Measurements from ENCODE around the gene UCK1.
A peak's percentile ranks its signal among the peaks of the same experiment; 100 is the strongest.
"Not testable (repeated sequence)": the region's sequence is repeated elsewhere in the genome, so short reads cannot be mapped to it uniquely, and the experiment has no call there.

Gene UCK1

DNA sequence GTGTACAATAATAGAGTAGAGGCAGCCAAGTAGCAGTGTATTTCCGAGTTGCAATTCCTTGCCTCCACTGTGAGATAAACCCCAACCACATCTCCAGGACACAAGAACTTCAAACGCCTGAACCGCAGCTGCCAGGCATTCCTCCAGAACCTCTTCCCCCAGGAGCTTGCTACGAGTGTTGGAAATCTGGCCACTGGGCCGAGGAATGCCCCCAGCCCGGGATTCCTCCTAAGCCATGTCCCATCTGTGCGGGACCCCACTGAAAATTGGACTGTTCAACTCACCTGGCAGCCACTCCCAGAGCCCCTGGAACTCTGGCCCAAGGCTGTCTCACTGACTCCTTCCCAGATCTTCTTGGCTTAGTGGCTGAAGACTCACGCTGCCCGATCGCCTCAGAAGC, 18.1 kb upstream of the UCK1 start:
- not testable (repeated sequence) for H3K4me3 ChIP-seq (ENCODE audit: low read depth, low read length); H3K4me1 ChIP-seq (ENCODE audit: control insufficient read depth, insufficient read depth, low read length); H3K36me3 ChIP-seq (ENCODE audit: control insufficient read depth, insufficient read depth, low read length); H3K9ac ChIP-seq (ENCODE audit: low read length); H3K27ac ChIP-seq (ENCODE audit: low read depth, low read length)
- peaks cover 43% of the 10 kb centered on the region for H3K27me3 ChIP-seq (ENCODE audit: control insufficient read depth, insufficient read depth, low read length)
- peaks cover 24% of the 10 kb centered on the region for H3K9me3 ChIP-seq (ENCODE audit: control insufficient read depth, insufficient read depth, low read depth, low read length)

DNA sequence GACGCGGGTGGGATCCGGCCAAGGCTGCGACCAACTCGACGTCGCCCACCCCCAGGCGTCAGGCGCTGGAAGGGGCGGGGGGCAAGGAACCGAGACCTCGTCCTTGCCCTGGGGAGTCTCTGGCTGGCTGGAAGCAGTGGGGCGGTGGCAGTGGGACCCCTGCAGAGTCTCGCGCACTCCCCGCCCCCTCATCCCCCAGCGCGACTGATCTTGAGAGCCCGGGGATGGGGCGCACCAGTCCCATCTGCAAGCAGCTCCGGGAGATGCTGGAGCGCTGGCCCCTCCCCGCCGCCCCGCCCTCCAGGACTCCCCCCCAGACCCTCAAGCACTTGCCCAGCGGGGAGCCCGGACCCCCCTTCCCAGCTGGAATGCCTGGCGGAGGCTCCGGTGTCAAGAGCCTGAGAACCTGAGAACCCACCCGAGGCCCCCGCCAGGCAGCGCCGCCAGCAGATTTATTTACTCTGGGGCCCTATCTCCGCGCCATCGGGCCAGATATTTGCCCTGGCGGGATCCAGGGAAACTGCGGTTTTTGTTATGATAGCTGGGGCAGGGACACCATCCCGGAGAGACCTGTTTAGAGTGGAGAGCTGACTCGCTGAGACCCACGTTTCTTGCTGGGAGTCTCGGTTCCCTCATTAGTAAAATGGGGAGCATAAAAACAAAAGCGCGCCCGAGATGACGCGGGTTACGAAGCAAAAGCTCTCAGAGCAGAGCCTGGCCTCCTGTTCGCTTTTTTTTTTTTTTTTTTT, 15.4 kb upstream of the UCK1 start:
- H3K27ac ChIP-seq (ENCODE audit: low read depth, low read length): no peak overlapping the region

DNA sequence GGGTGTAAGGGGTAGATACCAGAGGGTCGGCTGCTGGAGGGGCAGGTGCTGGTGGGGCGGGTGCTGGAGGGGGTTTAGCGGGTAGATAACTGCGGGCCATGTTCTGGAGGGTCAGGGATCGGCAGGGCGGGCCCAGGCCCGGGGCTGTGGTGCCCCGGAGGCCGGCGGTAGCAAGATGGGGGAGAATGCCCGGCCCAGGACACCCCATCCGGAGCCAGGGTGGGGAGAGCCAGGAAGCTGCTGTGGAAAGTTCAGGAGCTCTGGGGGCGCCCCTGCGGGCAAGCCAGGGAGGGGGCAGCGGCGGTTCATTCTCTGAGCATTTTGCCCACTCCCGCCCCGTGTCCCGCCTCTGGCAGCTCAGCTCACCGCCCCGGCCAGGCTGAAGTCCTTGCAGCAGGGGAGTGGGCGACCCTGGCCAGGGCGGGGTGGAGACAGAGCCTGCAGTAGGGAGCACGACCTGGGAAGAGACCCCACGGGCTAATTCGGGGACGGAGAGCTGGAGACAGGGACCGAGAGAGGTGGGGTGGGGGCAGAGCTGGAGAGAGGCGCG, 14.8 kb upstream of the UCK1 start:
- Histone ChIP-seq H3K27ac (ENCODE audit: low read depth, low read length) (no peak overlapping the region), H3K4me3 (ENCODE audit: low read depth, low read length) (peak overlapping the region; percentile 49), H3K36me3 (ENCODE audit: control insufficient read depth, insufficient read depth, low read length) (no peaks in the 10 kb centered on the region), H3K4me1 (ENCODE audit: control insufficient read depth, insufficient read depth, low read length) (no peaks in the 10 kb centered on the region), H3K9me3 (ENCODE audit: control insufficient read depth, insufficient read depth, low read depth, low read length) (peaks cover 29% of the 10 kb centered on the region), H3K9ac (ENCODE audit: low read length) (peak overlapping the region; percentile 3), H3K27me3 (ENCODE audit: control insufficient read depth, insufficient read depth, low read length) (peaks cover 33% of the 10 kb centered on the region)

More for the DNA sequence above, 15.4 kb upstream of the UCK1 start:
- H3K36me3 ChIP-seq (ENCODE audit: control insufficient read depth, insufficient read depth, low read length): no peaks in the 10 kb centered on the region
- peak overlapping the region; percentile 49 for H3K4me3 ChIP-seq (ENCODE audit: low read depth, low read length)
- H3K9me3 ChIP-seq (ENCODE audit: control insufficient read depth, insufficient read depth, low read depth, low read length): peaks cover 29% of the 10 kb centered on the region
- no peaks in the 10 kb centered on the region for H3K4me1 ChIP-seq (ENCODE audit: control insufficient read depth, insufficient read depth, low read length)
- H3K27me3 ChIP-seq (ENCODE audit: control insufficient read depth, insufficient read depth, low read length): peaks cover 33% of the 10 kb centered on the region
- peak overlapping the region; percentile 3 for H3K9ac ChIP-seq (ENCODE audit: low read length)

DNA sequence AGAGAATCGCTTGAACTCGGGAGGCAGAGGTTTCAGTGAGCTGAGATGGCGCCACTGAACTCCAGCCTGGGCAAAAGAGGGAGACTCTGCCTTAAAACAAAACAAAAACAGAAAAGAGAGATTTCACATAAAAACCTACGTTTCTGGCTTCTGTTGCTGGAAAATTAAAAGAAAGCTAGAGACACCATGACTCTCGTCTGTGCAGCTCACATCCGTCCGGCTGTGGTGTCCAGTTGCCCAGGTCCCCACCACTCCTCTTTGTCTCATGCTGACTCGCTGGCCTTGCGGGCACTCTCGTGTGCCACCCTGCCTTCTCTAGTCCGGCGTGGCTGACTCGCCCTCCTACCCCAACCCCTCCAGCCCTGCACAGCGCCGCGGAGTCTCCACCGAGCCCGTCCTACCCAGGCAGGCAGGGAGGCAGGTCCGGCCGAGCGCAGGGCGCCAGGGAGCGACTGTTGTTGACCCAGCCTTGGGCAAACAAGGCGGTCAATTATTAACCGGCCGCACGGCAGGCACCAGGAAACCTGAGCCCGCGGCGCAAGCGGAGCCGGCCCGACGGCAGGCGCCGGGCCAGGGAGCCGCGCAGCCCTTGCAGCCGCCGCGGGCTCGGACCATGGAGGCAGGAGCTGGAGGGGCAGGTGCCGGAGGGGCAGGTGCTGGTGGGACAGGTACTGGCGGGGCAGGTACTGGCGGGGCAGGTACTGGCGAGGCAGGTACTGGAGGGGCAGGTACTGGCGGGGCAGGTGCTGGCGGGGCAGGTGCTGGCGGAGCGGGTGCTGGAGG, 14.1 kb upstream of the UCK1 start, which contains the start of gene PRRT1B:
Gene PRRT1B (plus strand): TSS at position 521 of the 783 bp plus-strand sequence. CDS start 93 bp downstream, at position 614.
- Histone ChIP-seq H3K27ac (ENCODE audit: low read depth, low read length) (no peak within 1 kb of the TSS), H3K4me3 (ENCODE audit: low read depth, low read length) (peak within 1 kb of the TSS; percentile 49), H3K4me1 (ENCODE audit: control insufficient read depth, insufficient read depth, low read length) (no peaks in the 10 kb centered on the region), H3K9ac (ENCODE audit: low read length) (peak within 1 kb of the TSS; percentile 3), H3K9me3 (ENCODE audit: control insufficient read depth, insufficient read depth, low read depth, low read length) (peaks cover 29% of the 10 kb centered on the region), H3K36me3 (ENCODE audit: control insufficient read depth, insufficient read depth, low read length) (no peaks in the 10 kb centered on the region), H3K27me3 (ENCODE audit: control insufficient read depth, insufficient read depth, low read length) (peaks cover 33% of the 10 kb centered on the region)

DNA sequence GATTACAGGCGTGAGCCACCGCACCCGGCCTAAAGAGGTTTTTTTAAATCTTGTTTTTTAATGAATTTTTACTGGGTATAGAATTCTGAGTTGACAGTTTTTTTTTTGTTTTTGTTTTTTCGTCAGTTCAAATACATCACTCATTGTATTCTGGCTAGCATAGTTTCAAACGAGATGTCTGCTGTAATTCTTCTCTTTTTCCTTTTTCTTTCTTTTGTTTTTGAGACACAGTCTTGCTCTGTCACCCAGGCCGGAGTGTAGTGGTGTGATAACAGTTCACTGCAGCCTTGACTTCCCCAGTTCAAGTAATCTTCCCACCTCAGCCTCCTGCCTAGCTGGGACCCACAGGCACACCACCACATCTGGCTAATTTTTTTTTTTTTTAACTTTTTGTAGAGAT, 12.1 kb upstream of the UCK1 start:
- no peak overlapping the region for H3K4me3 ChIP-seq (ENCODE audit: low read depth, low read length)
- no peaks in the 10 kb centered on the region for H3K36me3 ChIP-seq (ENCODE audit: control insufficient read depth, insufficient read depth, low read length)
- H3K27ac ChIP-seq (ENCODE audit: low read depth, low read length): no peak overlapping the region
- no peaks in the 10 kb centered on the region for H3K4me1 ChIP-seq (ENCODE audit: control insufficient read depth, insufficient read depth, low read length)
- peaks cover 29% of the 10 kb centered on the region for H3K9me3 ChIP-seq (ENCODE audit: control insufficient read depth, insufficient read depth, low read depth, low read length)
- no peak overlapping the region for H3K9ac ChIP-seq (ENCODE audit: low read length)
- peaks cover 33% of the 10 kb centered on the region for H3K27me3 ChIP-seq (ENCODE audit: control insufficient read depth, insufficient read depth, low read length)

DNA sequence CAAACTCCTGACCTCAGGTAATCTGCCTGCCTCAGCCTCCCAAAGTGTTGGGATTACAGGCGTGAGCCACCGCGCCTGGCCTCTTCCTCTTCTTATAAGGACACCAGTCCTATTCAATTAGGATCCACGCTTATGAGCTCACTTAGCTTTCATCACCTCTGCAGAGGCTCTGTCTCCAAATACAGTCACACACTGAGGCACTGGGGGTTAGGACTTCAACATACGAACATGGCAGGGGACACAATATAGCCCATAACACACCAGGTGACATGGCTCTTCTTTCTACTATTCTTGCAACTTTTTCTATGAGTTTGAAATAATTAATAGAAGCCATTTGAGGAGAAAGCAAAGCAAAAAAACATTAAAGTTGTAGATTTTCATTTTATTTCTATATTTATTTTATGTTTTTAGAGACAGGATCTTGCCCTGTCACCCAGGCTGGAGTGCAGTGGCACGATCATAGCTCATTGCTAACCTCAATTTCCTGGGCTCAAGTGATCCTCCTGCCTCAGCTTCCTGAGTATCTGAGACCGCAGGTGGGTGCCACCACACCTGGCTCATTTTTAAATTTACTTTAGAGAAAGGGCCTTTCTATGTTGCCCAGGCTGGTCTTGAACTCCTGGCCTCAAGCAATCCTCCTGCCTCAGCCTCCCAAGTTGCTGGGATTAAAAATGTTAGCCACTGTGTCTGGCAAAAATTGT, 8.3 kb upstream of the UCK1 start:
- H3K27me3 ChIP-seq (ENCODE audit: control insufficient read depth, insufficient read depth, low read length): peaks cover 2% of the 10 kb centered on the region; the same call in 1 of the 2 replicates
- no peaks in the 10 kb centered on the region for H3K36me3 ChIP-seq (ENCODE audit: control insufficient read depth, insufficient read depth, low read length)
- H3K9ac ChIP-seq (ENCODE audit: low read length): no peak overlapping the region
- no peak overlapping the region for H3K4me3 ChIP-seq (ENCODE audit: low read depth, low read length)
- no peak overlapping the region for H3K27ac ChIP-seq (ENCODE audit: low read depth, low read length)
- peaks cover 35% of the 10 kb centered on the region for H3K9me3 ChIP-seq (ENCODE audit: control insufficient read depth, insufficient read depth, low read depth, low read length)
- H3K4me1 ChIP-seq (ENCODE audit: control insufficient read depth, insufficient read depth, low read length): no peaks in the 10 kb centered on the region

DNA sequence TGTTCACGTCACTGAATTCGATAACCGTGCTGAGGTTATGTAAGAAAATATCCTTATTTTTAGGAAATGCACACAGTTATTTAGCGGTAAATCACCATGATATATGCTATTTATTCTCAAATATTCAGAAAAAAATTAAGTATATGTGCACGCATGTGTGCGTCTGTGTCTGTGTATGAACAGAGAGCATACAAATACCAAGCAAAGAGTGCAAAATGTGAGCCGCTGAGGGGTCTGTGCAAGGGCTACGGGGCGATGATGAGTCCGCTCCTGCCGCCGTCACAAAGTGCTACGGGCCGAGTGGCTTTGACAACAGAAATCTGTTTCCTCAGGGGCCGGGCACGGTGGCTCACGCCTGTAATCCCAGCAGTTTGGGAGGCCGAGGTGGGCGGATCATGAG, 6.9 kb upstream of the UCK1 start:
- no peak overlapping the region for H3K27ac ChIP-seq (ENCODE audit: low read depth, low read length)
- H3K4me1 ChIP-seq (ENCODE audit: control insufficient read depth, insufficient read depth, low read length): no peaks in the 10 kb centered on the region
- H3K36me3 ChIP-seq (ENCODE audit: control insufficient read depth, insufficient read depth, low read length): no peaks in the 10 kb centered on the region
- no peaks in the 10 kb centered on the region for H3K27me3 ChIP-seq (ENCODE audit: control insufficient read depth, insufficient read depth, low read length)
- H3K4me3 ChIP-seq (ENCODE audit: low read depth, low read length): no peak overlapping the region
- H3K9me3 ChIP-seq (ENCODE audit: control insufficient read depth, insufficient read depth, low read depth, low read length): peaks cover 21% of the 10 kb centered on the region
- H3K9ac ChIP-seq (ENCODE audit: low read length): no peak overlapping the region

DNA sequence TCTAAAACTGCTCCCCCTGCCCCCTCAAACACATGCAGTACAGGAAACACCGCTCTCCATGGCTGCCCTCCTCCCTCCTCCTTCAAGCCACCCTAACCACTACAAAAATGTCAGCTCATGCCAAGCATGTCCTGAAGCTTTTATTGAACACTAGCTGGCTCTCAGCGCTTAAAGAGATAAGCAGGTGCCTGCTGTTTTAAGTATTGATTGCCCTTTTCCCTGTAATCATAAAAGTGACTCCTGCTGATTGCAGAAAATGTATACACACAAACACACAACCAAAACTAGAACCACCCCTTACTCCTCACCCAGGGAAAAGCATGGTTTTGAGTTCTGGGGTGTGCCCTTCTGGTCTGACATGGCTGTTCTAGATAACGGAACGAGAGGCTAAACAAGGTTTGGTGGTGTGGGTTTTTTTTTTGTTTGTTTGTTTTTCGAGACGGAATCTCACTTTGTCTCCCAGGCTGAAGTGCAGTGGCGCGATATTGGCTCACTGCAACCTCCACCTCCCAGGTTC, 3.7 kb upstream of the UCK1 start:
- H3K9ac ChIP-seq (ENCODE audit: low read length): no peak overlapping the region
- no peak overlapping the region for H3K4me3 ChIP-seq (ENCODE audit: low read depth, low read length)
- peaks cover 4% of the 10 kb centered on the region; the same call in 1 of the 2 replicates for H3K36me3 ChIP-seq (ENCODE audit: control insufficient read depth, insufficient read depth, low read length)
- H3K27ac ChIP-seq (ENCODE audit: low read depth, low read length): no peak overlapping the region
- peaks cover 7% of the 10 kb centered on the region; the same call in 1 of the 2 replicates for H3K4me1 ChIP-seq (ENCODE audit: control insufficient read depth, insufficient read depth, low read length)
- H3K27me3 ChIP-seq (ENCODE audit: control insufficient read depth, insufficient read depth, low read length): no peaks in the 10 kb centered on the region
- H3K9me3 ChIP-seq (ENCODE audit: control insufficient read depth, insufficient read depth, low read depth, low read length): peaks cover 16% of the 10 kb centered on the region

DNA sequence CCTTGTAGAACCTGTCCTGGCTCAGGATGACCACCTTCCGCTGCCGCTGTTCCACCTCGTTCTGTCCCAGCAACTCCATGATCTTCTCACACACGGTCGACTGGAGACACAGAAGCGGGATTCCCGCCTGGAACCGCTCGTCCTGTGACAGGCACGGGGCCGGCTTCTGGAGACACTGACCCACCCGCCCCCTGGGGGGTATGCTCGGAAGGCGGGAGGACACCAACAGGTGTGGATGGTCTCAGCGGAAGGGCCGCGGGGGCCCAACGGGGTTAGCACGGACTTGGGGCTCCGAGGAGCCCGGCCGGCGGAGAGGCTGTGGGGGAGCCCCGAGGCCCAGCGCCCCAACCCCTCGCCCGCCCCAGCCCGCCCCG, 530 bp downstream of the UCK1 start:
- H3K27me3 ChIP-seq (ENCODE audit: control insufficient read depth, insufficient read depth, low read length): no peaks in the 10 kb centered on the region
- H3K36me3 ChIP-seq (ENCODE audit: control insufficient read depth, insufficient read depth, low read length): peaks cover 45% of the 10 kb centered on the region
- H3K27ac ChIP-seq (ENCODE audit: low read depth, low read length): no peak overlapping the region; the same call in 1 of the 2 replicates
- H3K9ac ChIP-seq (ENCODE audit: low read length): peak overlapping the region; percentile 79
- H3K4me1 ChIP-seq (ENCODE audit: control insufficient read depth, insufficient read depth, low read length): peaks cover 7% of the 10 kb centered on the region; the same call in 1 of the 2 replicates
- peak overlapping the region; percentile 80 for H3K4me3 ChIP-seq (ENCODE audit: low read depth, low read length)
- no peaks in the 10 kb centered on the region for H3K9me3 ChIP-seq (ENCODE audit: control insufficient read depth, insufficient read depth, low read depth, low read length)

DNA sequence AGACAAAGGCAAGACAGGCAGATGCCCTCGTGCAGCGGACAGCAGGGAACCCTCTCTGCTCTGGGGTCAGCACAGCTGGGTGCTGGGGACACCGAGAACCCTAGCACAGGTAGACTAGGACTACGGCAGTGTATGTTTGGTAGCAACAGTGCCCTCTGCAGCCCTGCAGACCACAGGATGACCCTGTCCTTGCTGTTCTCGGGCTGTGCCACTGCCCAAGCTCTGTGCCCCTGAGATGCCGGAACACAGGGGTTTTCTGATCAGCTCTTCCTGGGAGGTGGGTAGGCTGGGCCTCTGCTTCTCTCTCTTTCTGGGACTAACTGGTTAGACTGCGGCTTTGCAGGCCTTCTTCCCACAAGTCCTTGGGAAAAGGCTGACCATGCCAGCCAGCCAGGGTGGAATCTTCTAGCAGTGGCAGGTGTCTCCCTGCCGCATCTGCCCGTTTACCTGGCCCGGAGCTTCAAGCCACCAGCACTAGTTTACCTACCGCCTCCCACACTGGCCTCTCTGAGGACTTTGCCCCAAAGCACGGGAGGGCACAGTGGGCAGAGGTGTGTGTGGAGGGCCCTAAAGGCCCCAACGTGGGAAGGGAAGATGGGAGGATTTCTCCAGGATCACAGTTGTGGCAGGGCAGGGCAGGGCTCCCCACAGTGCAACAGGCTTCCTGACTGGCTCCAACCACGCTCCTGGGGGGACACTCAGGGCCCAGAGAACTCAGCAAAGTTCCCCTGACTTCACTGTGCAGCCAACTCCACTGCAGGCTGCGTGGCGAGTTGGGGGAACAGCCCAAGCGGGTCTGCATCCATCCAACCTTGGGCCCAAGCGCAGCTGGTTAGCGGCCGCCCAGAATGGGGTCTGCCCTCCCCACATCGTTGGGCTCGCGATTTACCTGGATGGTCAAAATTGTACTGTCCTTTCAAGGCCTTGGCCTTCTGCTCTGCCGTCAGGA, 1.2 kb downstream of the UCK1 start:
- peak overlapping the region; percentile 80 for H3K4me3 ChIP-seq (ENCODE audit: low read depth, low read length)
- H3K27me3 ChIP-seq (ENCODE audit: control insufficient read depth, insufficient read depth, low read length): no peaks in the 10 kb centered on the region
- H3K27ac ChIP-seq (ENCODE audit: low read depth, low read length): no peak overlapping the region
- peak overlapping the region; percentile 79 for H3K9ac ChIP-seq (ENCODE audit: low read length)
- peaks cover 50% of the 10 kb centered on the region for H3K36me3 ChIP-seq (ENCODE audit: control insufficient read depth, insufficient read depth, low read length)
- H3K4me1 ChIP-seq (ENCODE audit: control insufficient read depth, insufficient read depth, low read length): peaks cover 7% of the 10 kb centered on the region; the same call in 1 of the 2 replicates
- H3K9me3 ChIP-seq (ENCODE audit: control insufficient read depth, insufficient read depth, low read depth, low read length): no peaks in the 10 kb centered on the region
